GM12891 (cell line): Measurements from ENCODE around the gene EAF1.

ENCODE experiments used
- POLR2AphosphoS5 ChIP-seq: IDR thresholded peaks from 2 replicates; pipeline ENCODE4 v1.6.1; 2011; ENCODE audit warnings: low read depth, low read length, control low read depth
- SPI1 ChIP-seq: IDR thresholded peaks from 2 replicates; pipeline ENCODE4 v1.6.1; 2011; ENCODE audit warnings: low read depth, low read length, control low read depth

- no peak for TF ChIP-seq POLR2AphosphoS5
- TF ChIP-seq SPI1, result no peak
Measured at GRCh38 chr3:15384510-15385237, 42.7 kb upstream of the EAF1 start.
